ENCODE data around the gene SIPA1. TPM values are rescaled to one million over a fixed set of nuclear protein-coding genes. Genes with fewer than 3 reads are reported as not detected.
"Not testable (repeated sequence)": the region's sequence is repeated elsewhere in the genome, so short reads cannot be mapped to it uniquely, and the experiment has no call there.

SIPA1 gene
- total RNA-seq, 3 donors from 2014 or later = 23.2 to 52.5 (median 28.1) TPM

DNA sequence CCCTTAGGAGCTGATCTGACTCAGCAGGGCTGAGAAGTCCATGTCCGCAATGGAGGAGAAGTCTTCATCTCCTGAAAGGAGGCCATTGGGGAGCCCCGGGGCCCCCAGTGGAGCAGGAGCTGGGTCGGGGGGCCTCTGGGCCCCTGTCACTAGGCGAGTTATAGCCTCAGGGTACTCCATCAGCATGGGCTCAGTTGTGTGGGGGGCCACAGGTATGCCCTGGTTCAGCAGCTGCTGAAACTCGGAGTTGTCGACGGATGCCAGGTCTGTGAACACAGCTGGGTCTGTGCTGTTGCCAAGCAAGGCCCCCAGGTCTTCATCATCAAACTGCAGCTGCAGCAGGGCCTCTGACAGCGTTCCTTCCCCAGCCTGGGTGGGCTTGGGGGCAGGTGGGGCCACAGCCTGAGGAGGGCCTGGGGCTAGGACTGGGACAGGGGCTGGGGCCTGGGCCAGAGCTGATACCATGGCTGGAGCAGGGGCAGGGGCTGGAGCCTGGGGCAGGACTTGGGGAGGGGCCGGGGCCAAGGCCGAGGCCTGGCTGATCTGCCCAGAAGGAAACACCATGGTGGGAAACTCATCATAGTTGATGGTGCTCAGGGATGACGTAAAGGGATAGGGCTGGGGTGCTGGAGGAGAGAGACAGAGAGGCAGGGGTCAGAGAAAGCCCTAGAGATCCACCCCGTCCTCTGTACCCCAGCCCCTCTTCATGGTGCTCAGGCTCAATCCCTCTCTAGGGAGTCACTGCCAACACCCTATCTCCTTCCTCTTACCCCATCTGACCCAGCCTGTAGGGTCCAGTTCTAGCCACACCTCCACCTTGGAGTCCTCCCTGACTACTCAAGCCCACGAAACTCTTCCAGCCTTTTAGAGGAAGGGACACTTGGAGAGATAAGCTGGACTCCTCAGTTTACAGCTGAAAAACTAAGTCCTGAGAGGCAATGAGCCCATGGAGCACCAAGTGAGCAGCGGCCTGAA, 16.8 kb downstream of the SIPA1 start:
- intact Hi-C loops (cut with DNase I, micrococcal nuclease) = no loop called here
- no peaks in the 10 kb centered on the region for H3K9me3 ChIP-seq
- ATAC-seq = no peak
- peak in 2 of 3 donors; percentile 37 to 59 for DNase-seq
- TF ChIP-seq, protein P1, sequence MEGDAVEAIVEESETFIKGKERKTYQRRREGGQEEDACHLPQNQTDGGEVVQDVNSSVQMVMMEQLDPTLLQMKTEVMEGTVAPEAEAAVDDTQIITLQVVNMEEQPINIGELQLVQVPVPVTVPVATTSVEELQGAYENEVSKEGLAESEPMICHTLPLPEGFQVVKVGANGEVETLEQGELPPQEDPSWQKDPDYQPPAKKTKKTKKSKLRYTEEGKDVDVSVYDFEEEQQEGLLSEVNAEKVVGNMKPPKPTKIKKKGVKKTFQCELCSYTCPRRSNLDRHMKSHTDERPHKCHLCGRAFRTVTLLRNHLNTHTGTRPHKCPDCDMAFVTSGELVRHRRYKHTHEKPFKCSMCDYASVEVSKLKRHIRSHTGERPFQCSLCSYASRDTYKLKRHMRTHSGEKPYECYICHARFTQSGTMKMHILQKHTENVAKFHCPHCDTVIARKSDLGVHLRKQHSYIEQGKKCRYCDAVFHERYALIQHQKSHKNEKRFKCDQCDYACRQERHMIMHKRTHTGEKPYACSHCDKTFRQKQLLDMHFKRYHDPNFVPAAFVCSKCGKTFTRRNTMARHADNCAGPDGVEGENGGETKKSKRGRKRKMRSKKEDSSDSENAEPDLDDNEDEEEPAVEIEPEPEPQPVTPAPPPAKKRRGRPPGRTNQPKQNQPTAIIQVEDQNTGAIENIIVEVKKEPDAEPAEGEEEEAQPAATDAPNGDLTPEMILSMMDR (IDR thresholded peaks at IDR 0.05) = no peak
- peaks cover 28% of the 10 kb centered on the region for H3K4me1 ChIP-seq (ENCODE audit: low read depth)
- no peak overlapping the region for H3K4me3 ChIP-seq
- H3K36me3 ChIP-seq (ENCODE audit: low read depth) = peaks cover 7% of the 10 kb centered on the region

DNA sequence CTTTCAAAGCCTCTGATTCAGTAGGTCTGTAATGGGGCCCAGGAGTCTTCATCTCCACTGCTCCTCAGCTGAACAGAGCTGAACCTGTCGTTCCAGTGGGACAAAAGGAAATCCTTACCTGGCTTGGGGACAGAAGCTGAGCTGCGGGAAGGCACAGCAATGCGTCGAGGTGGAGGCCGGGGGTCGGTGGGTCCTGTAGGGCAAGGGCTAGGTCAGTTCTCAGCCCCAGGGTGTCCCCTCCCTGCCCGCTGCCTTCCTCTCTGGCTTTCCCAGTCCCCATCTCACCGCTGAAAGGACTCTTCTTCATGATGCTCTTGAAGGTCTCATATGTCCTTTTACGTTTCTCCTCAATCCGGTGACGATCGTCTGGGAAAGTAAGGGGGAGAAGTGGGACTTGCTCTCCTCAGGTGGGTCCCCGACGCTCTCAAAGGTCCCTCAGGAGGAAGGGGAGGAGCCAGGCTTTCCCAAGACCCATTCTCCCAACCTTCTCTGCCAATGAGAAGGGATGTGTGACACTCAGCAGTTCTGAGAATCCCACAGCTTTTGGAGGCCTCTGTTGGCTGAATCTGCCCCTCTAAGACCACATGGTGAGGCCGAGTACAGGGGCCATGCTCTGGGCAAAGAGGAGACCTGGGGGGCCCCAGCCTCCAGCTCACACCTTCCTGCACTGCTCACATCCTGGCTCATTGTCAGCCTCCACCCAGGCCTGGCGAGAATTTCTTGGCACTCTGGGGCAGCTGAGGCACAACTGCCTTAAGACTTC, 17.9 kb downstream of the SIPA1 start:
- peak in 1 of 3 donors; percentile 46 for DNase-seq
- no peak overlapping the region for H3K4me3 ChIP-seq

DNA sequence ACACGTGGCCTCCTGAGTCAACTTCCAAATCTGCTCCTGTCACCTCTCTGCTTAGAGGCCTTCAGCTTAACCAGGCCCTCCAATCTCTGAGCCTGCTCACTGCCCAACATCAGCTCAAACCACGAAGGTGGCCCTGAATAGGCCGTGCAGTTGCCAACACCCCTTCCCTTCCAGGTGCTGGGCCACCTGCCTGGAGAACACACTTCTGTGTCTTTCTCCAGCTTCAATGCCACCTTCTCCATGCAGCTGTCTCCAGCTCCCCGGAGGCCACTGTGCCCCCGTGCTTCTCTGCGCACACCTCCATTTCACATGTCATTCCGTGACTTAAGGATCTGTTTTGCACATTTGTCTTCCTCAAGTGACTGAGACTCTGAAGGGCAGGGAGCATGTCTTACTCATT, 19.5 kb downstream of the SIPA1 start:
- H3K36me3 ChIP-seq (ENCODE audit: low read depth) = peaks cover 9% of the 10 kb centered on the region
- H3K4me1 ChIP-seq (ENCODE audit: low read depth) = peaks cover 25% of the 10 kb centered on the region
- H3K4me3 ChIP-seq = no peak overlapping the region
- H3K9me3 ChIP-seq = no peaks in the 10 kb centered on the region
- TF ChIP-seq, protein P1 (IDR thresholded peaks at IDR 0.05) = no peak
- DNase-seq (peak in 1 of 3 donors; percentile 7), ATAC-seq (no peak)
- intact Hi-C loops (cut with DNase I, micrococcal nuclease) = no loop called here

More for the DNA sequence above, 17.9 kb downstream of the SIPA1 start:
- TF ChIP-seq, protein P1 (IDR thresholded peaks at IDR 0.05) = no peak
- no peaks in the 10 kb centered on the region for H3K9me3 ChIP-seq
- peaks cover 28% of the 10 kb centered on the region for H3K4me1 ChIP-seq (ENCODE audit: low read depth)
- intact Hi-C loops (cut with DNase I, micrococcal nuclease) = no loop called here
- ATAC-seq = no peak
- peaks cover 9% of the 10 kb centered on the region for H3K36me3 ChIP-seq (ENCODE audit: low read depth)

DNA sequence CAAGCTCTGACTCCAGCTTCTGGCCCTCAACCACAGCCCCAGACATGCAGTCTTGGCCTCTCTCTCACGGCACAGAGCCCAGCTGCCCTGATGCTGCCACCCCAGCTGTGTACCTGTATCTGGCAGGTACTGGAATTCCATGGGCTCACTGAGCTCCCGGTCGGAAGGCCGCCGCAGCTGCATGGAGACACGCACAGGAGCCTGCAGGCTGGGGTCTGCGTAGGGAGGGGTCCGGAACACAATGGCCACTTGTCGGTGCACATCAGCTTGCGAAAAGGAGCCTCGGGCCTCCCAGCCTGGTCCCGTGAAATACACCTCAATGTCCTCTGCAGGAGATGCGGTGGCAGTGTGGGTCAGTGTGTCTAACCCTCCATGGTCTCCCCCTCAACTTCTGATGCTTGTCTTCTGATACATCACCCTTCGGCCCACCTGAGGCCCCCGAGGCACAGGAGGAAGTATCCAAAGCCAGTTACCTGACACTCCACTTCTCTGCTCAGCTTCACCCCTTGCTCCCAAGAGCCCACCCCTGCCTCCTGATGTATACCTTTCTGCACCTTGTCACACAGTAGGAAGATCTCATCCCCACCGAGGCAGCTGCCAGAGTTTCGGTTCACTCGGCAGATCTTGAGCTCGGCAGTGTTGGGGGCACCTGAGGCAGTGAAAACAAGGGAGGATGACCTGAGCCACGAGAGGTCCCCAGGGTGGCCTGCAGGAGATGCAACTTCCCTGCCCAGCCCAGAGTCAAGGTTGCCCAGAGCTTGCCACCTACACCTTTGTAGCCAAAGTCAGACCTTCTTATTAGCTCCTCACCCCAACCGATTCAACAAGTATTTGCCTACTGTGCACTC, 20.5 kb downstream of the SIPA1 start:
- Histone ChIP-seq H3K4me3 (no peak overlapping the region), H3K9me3 (no peaks in the 10 kb centered on the region), H3K36me3 (ENCODE audit: low read depth) (peaks cover 9% of the 10 kb centered on the region), H3K4me1 (ENCODE audit: low read depth) (peaks cover 20% of the 10 kb centered on the region)
- TF ChIP-seq, protein P1 (IDR thresholded peaks at IDR 0.05) = no peak
- DNase-seq = peak in 1 of 3 donors; percentile 52
- intact Hi-C loops (cut with DNase I, micrococcal nuclease) = no loop called here
- no peak for ATAC-seq

DNA sequence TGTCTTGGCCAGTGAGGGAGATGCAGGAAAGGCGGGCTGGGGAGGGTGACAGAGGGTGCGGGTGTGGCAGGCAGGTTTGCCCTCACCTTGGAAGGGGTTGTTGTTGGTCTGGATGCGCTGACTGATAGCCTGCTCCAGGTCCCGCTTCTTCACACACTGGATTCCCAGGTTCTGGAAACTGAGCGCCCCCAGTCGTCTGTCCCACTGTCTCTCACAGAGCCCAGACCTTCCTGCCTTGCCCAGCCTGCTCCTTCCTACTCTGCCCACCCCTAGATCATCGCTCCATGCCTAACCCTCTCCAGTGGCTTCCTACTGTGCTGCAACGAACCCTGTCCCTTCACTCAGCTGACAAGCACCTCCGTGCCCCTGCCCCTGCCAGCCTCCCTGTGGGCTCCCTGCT, 22.1 kb downstream of the SIPA1 start:
- H3K4me3 ChIP-seq = no peak overlapping the region
- ATAC-seq (no peak), DNase-seq (peak in 1 of 3 donors; percentile 29)
- intact Hi-C loops (cut with DNase I, micrococcal nuclease) = no loop called here
- TF ChIP-seq, protein P1 (IDR thresholded peaks at IDR 0.05) = no peak
- H3K4me1 ChIP-seq (ENCODE audit: low read depth) = peaks cover 15% of the 10 kb centered on the region
- no peaks in the 10 kb centered on the region for H3K9me3 ChIP-seq
- H3K36me3 ChIP-seq (ENCODE audit: low read depth) = peaks cover 9% of the 10 kb centered on the region

DNA sequence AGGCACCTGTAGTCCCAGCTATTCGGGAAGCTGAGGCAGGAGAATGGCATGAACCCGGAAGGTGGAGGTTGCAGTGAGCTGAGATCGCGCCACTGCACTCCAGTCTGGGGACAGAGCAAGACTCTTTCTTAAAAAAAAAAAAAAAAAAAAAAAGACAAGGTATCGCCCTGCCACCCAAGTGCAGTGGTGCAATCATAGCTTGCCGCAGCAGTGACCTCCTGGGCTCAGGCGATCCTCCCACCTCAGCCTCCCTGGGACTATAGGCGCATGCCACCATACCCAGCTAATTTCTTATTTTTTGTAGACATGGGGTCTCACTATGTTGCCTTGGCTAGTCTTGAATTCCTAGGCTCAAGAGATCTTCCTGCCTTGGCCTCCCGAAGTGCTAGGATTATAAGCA, 23.0 kb downstream of the SIPA1 start:
- H3K4me3 ChIP-seq; H3K36me3 ChIP-seq (ENCODE audit: low read depth); ATAC-seq; intact Hi-C loops (cut with DNase I, micrococcal nuclease); H3K9me3 ChIP-seq: not testable (repeated sequence)
- peak in 1 of 3 donors; percentile 17 for DNase-seq
- H3K4me1 ChIP-seq (ENCODE audit: low read depth) = peaks cover 15% of the 10 kb centered on the region
